SK-N-DZ (cell line): ENCODE data around the gene TSC1.

Experiments used
- DNase-seq: peaks from one replicate; pipeline ENCODE4 v3.0.0-alpha.2; 2015; ENCODE audit warnings: low spot score
- small RNA-seq, 2 experiments: library from RNA; depleted of rRNA; stranded (forward); fragments of <200 nt; gene quantifications; one replicate each; pipeline ENCODE3, GENCODE V24; 2014

The TSC1 gene

DNA sequence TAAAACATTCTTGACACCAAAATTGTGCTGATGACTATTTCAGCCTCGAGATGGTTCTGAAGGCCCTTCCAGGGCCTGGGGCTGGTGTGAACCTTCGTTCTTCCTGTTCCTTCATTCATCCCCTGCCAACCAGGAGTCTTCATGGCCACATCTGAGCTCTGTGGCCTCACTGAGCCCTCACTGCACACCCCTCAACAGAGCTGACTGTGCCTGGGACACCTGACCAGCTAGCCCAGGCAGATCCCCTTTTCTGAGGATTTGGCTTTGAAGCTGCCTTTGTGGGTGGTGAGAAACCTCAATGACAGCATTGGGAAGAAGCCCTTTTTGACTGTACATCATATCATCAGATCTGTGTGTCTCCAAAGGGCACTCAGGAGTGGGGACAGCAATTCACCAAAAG, 80.1 kb downstream of the TSC1 start:
- DNase-seq = no peak

DNA sequence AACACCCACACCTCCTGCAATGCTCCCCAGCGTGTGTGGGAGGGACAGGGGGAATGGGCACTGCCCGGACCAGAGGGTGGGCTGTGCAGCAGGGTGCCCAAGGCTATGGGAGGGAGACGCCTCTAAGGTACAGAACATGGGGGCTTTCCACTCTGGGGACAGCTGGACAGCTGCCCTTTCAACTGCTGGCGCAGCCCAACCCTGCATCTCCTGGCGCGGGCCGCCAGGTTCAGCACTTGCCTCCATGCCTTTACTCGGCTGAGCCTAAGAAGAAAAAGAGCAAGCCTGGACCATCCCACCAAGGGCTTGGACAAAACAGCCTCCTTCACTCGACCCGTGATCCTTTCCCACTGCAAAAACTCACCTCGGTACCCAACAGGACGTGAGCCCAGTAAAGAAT, 81.3 kb downstream of the TSC1 start:
- DNase-seq = no peak

DNA sequence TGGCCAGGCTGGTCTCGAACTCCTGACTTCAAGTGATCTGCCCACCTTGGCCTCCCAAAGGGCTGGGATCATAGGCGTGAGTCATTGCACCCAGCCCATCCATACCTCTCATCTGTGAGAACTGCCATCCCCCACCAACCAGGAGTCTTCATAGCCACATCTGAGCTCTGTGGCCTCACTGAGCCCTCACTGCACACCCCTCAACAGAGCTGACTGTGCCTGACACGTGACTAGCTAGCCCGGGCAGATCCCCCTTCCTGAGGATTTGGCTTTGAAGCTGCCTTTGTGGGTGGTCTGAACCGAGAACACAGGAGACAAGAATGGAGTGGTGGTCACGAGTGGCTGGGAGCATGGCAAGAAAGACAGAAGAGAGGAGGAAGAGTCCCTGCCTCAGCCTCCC, 81.9 kb downstream of the TSC1 start:
- DNase-seq = no peak

DNA sequence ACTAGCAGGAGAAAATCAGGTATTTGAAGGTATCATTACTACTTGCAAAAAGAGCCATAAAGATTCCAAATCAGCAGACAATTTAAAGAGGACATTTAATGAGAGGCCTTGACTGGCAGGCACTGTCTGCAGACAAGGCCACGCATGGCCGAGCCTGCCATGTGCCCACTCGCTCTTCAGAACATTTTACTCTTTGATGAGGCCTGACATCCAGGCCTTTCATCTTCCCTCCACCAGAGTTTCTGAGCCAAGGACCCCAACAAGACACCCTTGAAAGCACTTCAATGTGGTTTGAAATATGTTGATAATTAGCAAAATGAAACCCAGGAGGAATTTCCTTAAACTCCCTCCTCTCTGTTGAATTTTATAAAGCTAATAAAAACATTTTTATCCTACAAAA, 82.8 kb downstream of the TSC1 start:
- DNase-seq = no peak

DNA sequence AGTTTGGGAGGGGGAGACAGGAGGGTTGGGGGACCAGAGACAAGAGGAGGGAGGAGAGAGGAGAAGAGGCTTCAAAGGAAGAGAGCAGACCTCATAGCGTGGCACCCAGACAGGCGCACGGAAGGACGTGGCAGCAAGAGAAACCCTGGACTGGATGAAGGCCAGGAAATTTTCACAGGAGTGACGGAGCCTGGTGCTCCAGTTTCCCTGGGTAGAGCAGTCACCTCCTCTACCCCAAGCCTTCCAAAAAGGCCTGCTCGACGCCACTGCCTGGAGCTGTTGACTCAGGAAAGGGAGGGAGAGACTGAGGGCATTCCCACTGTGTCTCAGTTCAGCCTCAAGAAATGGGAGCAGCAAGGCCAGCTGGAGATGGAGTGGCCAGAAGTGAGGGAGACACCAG, 85.7 kb downstream of the TSC1 start:
- DNase-seq = no peak

DNA sequence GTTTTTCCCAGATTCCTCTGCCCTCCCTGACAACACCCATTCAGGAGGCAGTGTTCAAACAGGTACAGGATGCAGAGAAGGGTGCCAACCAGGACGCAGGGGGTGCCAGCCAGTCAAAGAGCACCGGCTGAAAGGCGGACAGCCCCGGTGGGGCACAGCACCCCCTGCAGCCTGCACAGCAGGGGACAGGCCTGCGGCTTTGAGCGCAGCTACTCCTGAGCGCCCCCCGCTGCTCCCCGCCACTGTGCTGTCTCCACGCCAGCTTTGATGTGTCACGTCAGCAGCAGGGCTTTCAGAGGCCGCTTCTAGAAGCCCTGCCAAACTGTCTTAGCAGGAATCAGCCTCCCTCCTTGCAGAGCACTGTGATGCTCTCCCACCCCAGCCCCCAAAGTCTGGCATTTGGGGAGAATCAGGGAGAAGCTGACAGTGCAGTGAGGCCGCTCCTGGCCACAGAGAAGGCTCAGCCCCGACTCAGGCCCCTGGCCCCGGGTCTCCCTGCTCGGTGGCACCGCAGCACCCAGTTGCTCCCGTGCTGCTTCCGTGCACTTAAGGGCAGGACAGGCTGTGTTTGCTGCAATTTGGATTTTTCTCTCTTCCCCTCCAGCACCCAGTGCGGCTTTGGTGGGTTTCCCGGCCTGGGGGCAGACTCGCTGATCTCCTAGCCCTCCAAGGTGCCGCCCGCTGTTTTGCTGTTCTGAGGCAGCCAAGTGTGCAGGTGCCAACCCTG, 86.6 kb downstream of the TSC1 start:
- no peak for DNase-seq

DNA sequence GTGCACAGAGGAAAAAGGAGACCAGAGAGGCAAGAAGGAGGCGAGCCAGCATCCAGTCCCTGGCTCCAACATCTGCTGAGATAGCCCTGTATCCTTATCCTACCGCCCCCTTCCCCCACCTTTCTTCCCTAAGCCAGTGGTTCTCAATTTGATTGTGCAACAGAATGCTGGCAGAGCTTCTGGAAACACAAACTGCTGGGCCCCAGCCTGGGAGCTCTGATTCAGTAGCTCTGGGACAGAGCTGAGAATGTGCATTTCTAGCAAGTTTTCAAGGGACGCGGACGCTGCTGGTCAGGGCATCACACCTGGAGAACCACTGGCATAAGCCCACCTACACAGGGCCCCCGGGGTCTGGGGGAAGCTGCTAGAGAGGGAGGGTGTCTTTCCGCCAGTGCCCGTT, 87.4 kb downstream of the TSC1 start:
- DNase-seq = no peak

DNA sequence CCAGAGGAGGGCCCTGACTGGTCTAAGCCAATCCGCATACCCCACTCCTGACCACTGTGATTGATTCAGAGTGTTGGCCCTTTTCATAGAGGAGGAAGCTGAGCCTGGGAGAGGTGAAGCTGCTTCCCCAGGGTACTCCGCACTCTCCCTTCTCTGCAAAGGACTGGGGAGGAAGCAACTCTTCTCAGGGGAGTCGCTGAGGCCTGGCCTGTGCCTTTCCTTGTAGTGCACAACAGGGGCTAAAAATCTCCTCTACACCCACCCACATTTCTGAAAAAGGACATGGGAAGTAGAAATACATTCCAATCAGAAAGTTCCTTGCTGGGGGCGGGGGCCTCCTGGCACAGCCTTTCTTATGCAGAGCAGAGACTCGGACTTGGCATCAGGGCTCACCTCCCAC, 88.5 kb downstream of the TSC1 start:
- DNase-seq = no peak

DNA sequence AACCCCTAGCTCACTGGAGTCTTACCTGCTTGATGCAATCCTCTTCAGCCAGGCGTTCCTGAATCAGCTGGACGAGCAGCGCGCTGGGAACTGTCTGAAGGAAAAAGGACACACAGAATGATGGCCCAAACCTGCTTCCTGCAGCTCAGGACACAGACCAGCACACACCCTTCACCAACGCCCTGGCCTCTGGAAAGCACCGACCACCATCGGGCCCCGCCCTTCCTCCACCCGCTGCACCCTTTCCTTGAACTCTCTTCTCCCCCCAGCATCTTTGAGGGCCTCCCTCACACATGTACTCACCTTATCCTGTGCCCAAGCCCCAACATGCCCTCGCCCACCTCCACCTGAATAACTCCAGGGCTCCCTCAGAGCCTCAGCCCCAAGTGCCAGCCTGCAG, 89.6 kb downstream of the TSC1 start:
- no peak for DNase-seq

DNA sequence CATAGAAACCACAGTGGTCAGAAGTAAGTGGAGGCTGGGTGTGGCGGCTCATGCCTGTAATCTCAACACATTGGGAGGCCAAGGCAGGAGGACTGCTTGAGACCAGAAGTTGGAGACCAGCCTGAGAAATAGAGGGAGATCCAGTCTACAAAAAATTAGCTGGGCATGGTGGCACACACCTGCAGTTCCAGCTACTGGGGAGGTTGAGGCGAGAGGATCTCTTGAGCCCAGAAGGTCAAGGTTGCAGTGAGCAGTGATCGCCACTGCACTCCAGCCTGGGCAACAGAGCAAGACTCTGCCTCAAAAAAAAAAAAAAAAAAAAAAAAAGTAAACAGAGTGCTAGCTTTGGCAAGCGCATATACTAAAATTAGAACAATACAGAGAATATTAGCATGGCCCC, 90.9 kb downstream of the TSC1 start:
- no peak for DNase-seq

DNA sequence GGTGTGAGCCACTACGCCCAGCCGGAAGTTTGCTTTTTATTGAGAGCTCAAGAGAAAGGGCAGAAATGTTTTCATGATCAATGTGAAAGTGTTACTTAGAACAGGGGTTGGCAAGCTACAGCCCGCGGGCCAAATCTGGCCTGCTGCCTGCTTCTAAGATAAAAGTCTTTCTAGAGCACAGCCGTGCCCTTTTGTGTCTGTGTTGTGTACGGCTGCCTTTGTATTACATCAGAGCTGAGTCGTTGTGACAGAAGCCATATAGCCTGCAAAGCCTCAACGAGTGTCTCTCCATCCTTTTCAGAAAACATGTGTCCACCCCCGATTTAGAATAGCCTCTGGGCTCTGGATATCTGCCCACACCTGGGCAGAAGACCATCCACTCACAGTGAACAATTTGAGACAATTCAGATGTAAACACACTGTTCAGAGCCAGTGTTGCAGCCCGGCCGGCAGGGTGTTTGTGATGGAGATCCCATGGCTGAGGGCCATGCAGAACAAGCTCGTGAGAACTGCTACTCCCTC, 95.2 kb downstream of the TSC1 start:
- no peak for DNase-seq

DNA sequence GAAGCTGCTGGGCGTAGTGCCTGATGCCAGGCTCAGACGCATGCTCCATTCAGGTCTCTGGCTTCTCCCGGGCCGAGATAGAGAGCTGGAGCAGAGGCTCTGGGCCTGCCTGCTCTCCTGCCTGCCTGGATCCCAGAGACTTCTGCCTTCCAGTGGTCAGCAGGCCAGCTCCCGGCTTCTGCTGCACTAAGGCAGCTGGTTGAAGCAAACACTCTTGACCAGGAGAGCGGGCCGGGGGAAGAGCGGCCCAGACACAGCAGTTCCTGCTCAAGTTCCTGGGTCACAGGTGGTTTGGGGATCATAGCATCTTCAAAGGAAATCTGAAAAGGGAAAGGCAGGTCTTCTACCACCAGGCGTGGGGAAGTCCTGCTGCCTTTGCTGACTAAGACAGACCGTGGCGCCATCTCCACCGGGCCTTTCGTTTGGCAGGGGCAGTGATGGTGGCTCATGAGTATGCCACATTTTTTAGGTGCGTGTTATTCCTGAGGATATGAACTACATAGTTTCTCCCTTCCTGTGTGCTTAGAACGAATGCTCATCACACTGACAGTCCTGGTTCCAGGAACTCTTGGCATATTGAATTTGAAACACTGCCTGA, 97.4 kb downstream of the TSC1 start:
- no peak for DNase-seq

DNA sequence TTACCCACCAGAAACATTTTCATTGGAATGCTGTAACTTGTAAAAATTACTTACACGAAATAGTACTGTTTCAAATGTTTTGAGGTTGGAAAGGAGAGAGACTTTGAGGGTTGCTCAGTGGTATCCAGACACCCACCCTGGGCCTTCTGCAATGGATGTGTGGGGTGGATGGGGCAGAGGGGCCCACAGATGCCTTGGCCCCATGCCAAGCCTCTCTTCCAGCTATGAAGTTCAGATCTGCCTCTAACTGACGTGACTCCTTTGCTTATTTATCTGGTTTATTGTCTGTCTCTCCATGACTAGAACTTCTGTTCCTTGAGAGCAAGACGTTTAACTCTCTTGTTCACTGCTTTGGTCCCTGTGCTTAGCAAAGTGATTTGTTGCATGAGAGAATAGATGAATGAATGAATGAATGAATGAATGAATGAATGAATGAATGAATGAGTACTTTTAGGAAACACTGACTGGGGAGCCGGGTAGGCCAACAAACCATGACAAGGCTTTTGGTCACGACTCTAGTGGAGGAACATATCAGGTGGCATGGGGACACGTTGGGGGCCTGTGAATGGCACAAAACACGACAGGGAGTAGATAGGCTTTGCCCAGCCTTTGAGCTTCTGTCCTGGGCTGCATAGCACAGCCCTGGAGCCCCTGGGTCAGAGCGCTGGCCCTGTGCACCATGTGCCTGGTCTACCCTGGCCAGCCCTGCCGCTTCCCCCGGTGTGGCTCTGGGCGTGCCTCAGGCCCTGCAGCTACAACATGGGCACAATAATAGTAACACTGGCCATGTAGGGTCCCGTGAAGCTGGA, 98.1 kb downstream of the TSC1 start:
- DNase-seq = no peak

DNA sequence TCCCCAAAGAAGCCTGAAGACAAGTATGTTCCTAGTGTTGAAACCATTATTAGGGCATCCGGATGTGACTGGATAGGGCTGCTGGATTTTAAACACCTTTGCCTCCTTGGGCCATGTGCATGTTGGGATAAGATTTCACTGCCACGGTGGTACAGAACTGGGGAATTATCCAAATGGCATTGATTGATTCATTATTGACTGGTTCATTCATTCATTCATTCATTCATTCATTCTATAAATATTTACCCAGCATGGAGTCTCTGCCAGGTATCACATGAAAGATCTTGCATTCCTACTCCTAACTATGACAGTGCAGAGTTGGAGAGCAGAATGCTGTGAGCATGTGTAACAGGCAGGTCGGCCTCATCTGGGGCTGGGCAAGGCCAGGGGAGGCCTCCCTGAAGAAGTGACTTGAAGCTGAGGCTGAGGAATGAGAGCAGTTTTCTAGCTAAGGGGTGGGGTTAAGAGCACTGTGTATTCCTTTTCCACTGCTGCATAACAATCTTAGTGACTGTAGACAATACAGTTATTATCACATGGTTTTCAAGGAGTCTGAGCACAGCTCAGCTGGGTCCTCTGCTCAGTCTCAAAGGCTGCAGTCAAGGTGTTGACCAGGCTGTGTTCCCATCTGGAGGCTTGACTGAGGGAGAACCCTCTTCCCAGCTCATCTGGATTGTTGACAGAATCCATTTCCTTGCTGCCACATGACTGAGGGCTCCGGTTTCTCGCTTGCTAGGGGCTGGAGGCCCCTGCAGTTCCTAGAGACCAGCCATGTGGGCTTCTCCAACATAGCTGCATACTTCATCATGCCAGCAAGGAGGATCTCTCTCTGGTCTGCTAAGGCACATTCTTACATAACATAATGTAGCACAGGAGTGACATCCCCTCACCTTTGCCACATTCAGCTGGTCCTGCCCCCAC, 102.0 kb downstream of the TSC1 start:
- no peak for DNase-seq

Small RNAs within 50 kb of the gene (small RNA-seq; reads per million reads assigned to genes)
- 0 reads per million in 2 experiments for gene AL593851.1
- 0 reads per million in 2 experiments for gene MIR548AW
- 0 to 0.04 reads per million in 2 experiments for gene RNU7-21P
